Gastrocnemius medialis (tissue), 4 donors: Measurements from ENCODE around the gene GHRHR. TPM values are rescaled to one million over a fixed set of nuclear protein-coding genes. Genes with fewer than 3 reads are reported as not detected.
A peak's percentile ranks its signal among the peaks of the same experiment; 100 is the strongest.

ENCODE experiments used
- ATAC-seq, 2 donors: fragments of 150-250 bp; one replicate each; pipeline ENCODE4 v1.9.1; 2016
- DNase-seq, 2 donors: peaks; one replicate each; pipeline ENCODE4 v3.0.0-alpha.2; 2019
- H3K27ac ChIP-seq, 4 donors: fragments of 200-600 bp; sonication (generic); 1 replicate in 1 of 4; 2 replicates in 3 of 4; pipeline ENCODE4 v1.5.1; 2016 to 2018; ENCODE audit warnings: mild to moderate bottlenecking in 2 of 4, moderate library complexity in 1 of 4
- H3K27me3 ChIP-seq, 3 donors: fragments of 200-600 bp; sonication (generic) in 2 of 3; 1 replicate in 1 of 3; 2 replicates in 2 of 3; pipeline versions ENCODE4 v1.5.1 to v1.6.0; 2016 to 2019; ENCODE audit warnings: mild to moderate bottlenecking in 1 of 3, moderate library complexity in 1 of 3
- H3K36me3 ChIP-seq, 2 donors: fragments of 200-600 bp; sonication (generic) in 1 of 2; one replicate each; pipeline ENCODE4 v1.5.1; 2017 to 2018
- H3K4me1 ChIP-seq, 2 donors: fragments of 200-600 bp; sonication (generic) in 1 of 2; one replicate each; pipeline ENCODE4 v1.5.1; 2016 to 2017; ENCODE audit warnings: mild to moderate bottlenecking in 2 of 2
- H3K4me3 ChIP-seq, 4 donors: fragments of 200-600 bp; sonication (generic) in 3 of 4; 1 replicate in 1 of 4; 2 replicates in 3 of 4; pipeline ENCODE4 v1.5.1; 2016 to 2019; ENCODE audit warnings: mild to moderate bottlenecking in 2 of 4
- H3K9me3 ChIP-seq, 3 donors: fragments of 200-600 bp; sonication (generic) in 2 of 3; 1 replicate in 1 of 3; 2 replicates in 2 of 3; pipeline ENCODE4 v1.5.1; 2016 to 2019
- POLR2A ChIP-seq, 2 donors: fragments of 450-650 bp; IDR thresholded peaks; one replicate each; pipeline ENCODE4 v1.6.1; 2017; ENCODE audit warnings: antibody characterized with exemption in 2 of 2, mild to moderate bottlenecking in 2 of 2, moderate library complexity in 2 of 2
- in situ Hi-C, 4 donors: fragments of 200-750 bp; cut with MboI; loops; one replicate each; pipeline versions ENCODE4 v1.15.0 to v1.8.0; 2017; ENCODE audit warnings: low sequenced_read_pairs in 4 of 4
- intact Hi-C: fragments of 100-400 bp; cut with DNase I; formaldehyde crosslinking; loops from one replicate; pipeline ENCODE4 v1.15.1; 2023; ENCODE audit warnings: low total_unique reads
- total RNA-seq, 4 donors: library from RNA; depleted of rRNA; stranded (reverse); fragments of >200 nt; gene quantifications; one replicate each; pipeline versions ENCODE4 v1.1.0 to v1.2.3, GENCODE V29; 2016
- TF ChIP-seq, protein P1 (sequence below), 5 experiments: fragments of 450-650 bp in 3 of 5; fragments of 200-600 bp in 2 of 5; sonication (generic) in 2 of 5; IDR thresholded peaks in 4 of 5; conservative IDR thresholded peaks in 1 of 5; 1 replicate in 4 of 5; 2 replicates in 1 of 5; pipeline ENCODE4 v1.5.1; 2016 to 2019; ENCODE audit warnings: antibody characterized with exemption in 5 of 5, mild to moderate bottlenecking in 3 of 5, moderate library complexity in 3 of 5

The GHRHR gene
- total RNA-seq, 4 donors from 2014 or later: not detected

DNA sequence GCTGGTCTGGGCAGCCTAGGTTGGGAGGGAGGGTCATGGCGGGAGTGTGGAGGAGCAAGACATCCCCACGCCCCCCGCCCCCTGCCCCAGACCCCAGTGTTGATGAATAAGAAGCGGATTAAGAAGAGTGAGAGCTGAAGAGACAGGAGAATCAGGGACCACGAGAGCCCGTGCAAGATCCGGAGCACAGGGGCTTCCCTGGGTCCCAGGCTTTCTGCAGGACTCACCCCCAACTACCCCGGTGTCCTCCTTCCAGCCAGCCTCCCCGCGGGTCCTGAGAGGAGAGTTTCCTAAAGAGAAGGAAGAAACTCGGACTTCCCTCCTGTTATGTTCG, 20.1 kb downstream of the GHRHR start:
- intact Hi-C loops (loop anchor here (1.0 kb wide), 1 partner anchor 138 kb away; no protein-coding TSS in a partner anchor), in situ Hi-C loops (loop anchor here (5.0 to 10.0 kb wide), 3 partner anchors 133 to 141 kb away; no protein-coding TSS in a partner anchor)
- ATAC-seq (no peak), DNase-seq (no peak)
- Histone ChIP-seq H3K27ac (no peak overlapping the region), H3K4me3 (no peak overlapping the region), H3K4me1 (no peaks in the 10 kb centered on the region), H3K27me3 (no peaks in the 10 kb centered on the region), H3K36me3 (no peaks in the 10 kb centered on the region), H3K9me3 (no peaks in the 10 kb centered on the region)
- TF ChIP-seq, protein P1, sequence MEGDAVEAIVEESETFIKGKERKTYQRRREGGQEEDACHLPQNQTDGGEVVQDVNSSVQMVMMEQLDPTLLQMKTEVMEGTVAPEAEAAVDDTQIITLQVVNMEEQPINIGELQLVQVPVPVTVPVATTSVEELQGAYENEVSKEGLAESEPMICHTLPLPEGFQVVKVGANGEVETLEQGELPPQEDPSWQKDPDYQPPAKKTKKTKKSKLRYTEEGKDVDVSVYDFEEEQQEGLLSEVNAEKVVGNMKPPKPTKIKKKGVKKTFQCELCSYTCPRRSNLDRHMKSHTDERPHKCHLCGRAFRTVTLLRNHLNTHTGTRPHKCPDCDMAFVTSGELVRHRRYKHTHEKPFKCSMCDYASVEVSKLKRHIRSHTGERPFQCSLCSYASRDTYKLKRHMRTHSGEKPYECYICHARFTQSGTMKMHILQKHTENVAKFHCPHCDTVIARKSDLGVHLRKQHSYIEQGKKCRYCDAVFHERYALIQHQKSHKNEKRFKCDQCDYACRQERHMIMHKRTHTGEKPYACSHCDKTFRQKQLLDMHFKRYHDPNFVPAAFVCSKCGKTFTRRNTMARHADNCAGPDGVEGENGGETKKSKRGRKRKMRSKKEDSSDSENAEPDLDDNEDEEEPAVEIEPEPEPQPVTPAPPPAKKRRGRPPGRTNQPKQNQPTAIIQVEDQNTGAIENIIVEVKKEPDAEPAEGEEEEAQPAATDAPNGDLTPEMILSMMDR (IDR thresholded peaks at IDR 0.05 in 4 of 5, conservative IDR thresholded peaks at IDR 0.05 in 1 of 5): peak in 1 of 5 experiments; percentile 15
- TF ChIP-seq POLR2A (IDR thresholded peaks at IDR 0.05): no peak

DNA sequence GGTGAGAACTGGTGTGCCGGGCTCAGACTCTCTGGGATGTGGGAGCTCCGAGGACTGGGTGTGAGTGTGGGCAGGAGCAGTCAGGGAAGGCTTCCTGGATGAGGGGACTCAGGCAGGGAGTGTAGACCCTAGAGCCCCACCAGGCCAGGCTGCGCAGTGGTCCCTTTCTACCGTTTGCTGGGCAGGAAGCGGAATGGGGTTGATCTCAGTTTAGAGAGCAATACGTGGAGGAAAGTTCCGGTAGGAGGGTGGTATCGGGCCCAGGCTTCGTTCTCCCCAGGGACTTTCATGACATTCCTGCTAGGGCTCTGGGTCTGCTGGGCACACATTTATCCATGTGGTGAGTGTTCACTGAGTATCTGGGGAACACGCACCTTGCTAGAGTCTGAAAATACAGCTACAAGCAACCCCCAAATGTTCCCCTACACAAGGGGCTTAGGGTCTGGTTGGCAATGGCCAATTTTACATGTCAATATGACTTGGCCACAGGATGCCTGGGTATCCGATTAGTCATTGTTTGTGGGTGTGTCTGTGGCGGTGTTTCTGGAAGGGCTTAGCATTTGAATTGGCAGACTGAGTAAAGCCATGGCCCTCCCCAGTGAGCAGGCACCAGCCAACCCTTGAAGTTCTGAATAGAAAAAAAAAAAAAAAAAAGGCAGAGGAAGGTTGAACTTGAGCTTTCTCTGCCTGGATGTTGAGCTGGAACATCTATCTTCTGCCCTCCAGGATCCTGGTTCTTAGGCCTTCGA, 20.8 kb downstream of the GHRHR start:
- intact Hi-C loops: no loop called here
- in situ Hi-C loops: loop anchor here (5.0 to 10.0 kb wide), 3 partner anchors 133 to 140 kb away; no protein-coding TSS in a partner anchor
- Histone ChIP-seq H3K36me3 (no peaks in the 10 kb centered on the region), H3K9me3 (no peaks in the 10 kb centered on the region), H3K27me3 (no peaks in the 10 kb centered on the region), H3K27ac (no peak overlapping the region), H3K4me1 (no peaks in the 10 kb centered on the region), H3K4me3 (no peak overlapping the region)
- TF ChIP-seq, protein P1 (IDR thresholded peaks at IDR 0.05 in 4 of 5, conservative IDR thresholded peaks at IDR 0.05 in 1 of 5): no peak
- no peak for TF ChIP-seq POLR2A (IDR thresholded peaks at IDR 0.05)
- DNase-seq: no peak
- ATAC-seq: no peak

DNA sequence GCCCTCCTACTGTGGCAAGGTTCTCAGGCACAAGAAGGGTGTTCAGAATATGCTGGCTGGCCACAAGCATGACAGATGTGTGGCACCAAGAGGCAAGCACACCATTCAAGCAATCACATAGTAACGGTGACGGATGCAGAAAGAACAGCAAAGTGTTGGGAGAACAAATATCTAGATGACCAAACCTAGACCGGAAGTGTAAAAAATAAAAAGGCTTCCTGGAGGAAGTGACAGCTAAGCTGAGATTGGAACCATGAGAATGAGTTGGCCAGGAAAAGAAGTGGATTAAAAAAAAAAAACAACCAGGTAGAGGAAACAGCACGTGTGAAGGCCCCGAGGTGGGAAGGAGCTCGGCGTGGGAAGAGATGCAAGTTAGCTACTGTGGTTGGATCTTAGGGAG, 22.0 kb downstream of the GHRHR start:
- in situ Hi-C loops (loop anchor here in 2 of 4 donors (10.0 kb wide), 1 partner anchor 139 kb away; no protein-coding TSS in a partner anchor), intact Hi-C loops (no loop called here)
- ATAC-seq (no peak), DNase-seq (no peak)
- no peak overlapping the region for H3K4me3 ChIP-seq
- H3K4me1 ChIP-seq: no peaks in the 10 kb centered on the region
- H3K27ac ChIP-seq: no peak overlapping the region
- TF ChIP-seq POLR2A (IDR thresholded peaks at IDR 0.05): no peak
- TF ChIP-seq, protein P1 (IDR thresholded peaks at IDR 0.05 in 4 of 5, conservative IDR thresholded peaks at IDR 0.05 in 1 of 5): no peak
- no peaks in the 10 kb centered on the region for H3K9me3 ChIP-seq
- H3K36me3 ChIP-seq: no peaks in the 10 kb centered on the region
- no peaks in the 10 kb centered on the region for H3K27me3 ChIP-seq

DNA sequence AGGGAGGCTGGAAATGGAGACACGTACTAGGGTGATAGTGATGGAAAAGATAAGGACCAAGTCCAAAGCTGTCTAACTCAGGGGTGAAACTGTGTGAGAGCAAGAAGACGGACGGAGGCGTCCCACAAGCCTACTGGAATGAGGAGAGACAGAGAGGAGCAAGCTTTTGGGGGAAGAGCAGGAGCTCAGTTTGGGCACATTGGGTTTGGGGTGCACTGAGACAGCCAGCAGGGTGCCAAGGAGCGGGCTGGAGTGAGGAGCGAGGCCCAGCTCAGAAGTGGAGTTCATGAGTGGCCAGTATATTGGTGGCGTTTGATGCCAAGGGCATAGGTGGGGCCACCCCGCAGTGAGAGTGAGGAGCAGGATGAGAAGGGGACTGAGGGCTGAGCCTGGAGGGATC, 22.6 kb downstream of the GHRHR start:
- no peak overlapping the region for H3K4me3 ChIP-seq
- DNase-seq (no peak), ATAC-seq (no peak)
- intact Hi-C loops: no loop called here
- no peak for TF ChIP-seq POLR2A (IDR thresholded peaks at IDR 0.05)
- TF ChIP-seq, protein P1 (IDR thresholded peaks at IDR 0.05 in 4 of 5, conservative IDR thresholded peaks at IDR 0.05 in 1 of 5): no peak
- H3K27me3 ChIP-seq: no peaks in the 10 kb centered on the region
- H3K9me3 ChIP-seq: no peaks in the 10 kb centered on the region
- no peaks in the 10 kb centered on the region for H3K36me3 ChIP-seq
- H3K4me1 ChIP-seq: no peaks in the 10 kb centered on the region
- no peak overlapping the region for H3K27ac ChIP-seq
- in situ Hi-C loops: loop anchor here in 2 of 4 donors (10.0 kb wide), 1 partner anchor 138 kb away; no protein-coding TSS in a partner anchor
